GM12878 (cell line): Measurements from ENCODE around the gene BRINP2. TPM values are rescaled to one million over a fixed set of nuclear protein-coding genes. Genes with fewer than 3 reads are reported as not detected.

ENCODE experiments used
- CUX1 ChIP-seq: IDR thresholded peaks from 2 replicates; pipeline ENCODE4 v1.6.1; 2012; ENCODE audit warnings: improper control_type of control experiment, low read depth, low read length; ENCODE audit not compliant: insufficient replicate concordance
- ESRRA ChIP-seq: IDR thresholded peaks from 2 replicates; pipeline ENCODE4 v1.6.1; 2012; ENCODE audit warnings: mild to moderate bottlenecking, low read length, improper control_type of control experiment
- FOXK2 ChIP-seq: fragments of 450-650 bp; IDR thresholded peaks from 2 replicates; pipeline ENCODE4 v1.6.1; 2017; ENCODE audit warnings: mild to moderate bottlenecking, moderate library complexity
- LARP7 ChIP-seq: fragments of 450-650 bp; IDR thresholded peaks from 2 replicates; pipeline ENCODE4 v1.6.1; 2017; ENCODE audit warnings: mild to moderate bottlenecking
- MTA2 ChIP-seq: fragments of 450-650 bp; IDR thresholded peaks from 2 replicates; pipeline ENCODE4 v1.6.1; 2016; ENCODE audit warnings: low read depth, mild to moderate bottlenecking, moderate library complexity
- MYC ChIP-seq: IDR thresholded peaks from 2 replicates; pipeline ENCODE4 v1.6.1; 2011; ENCODE audit warnings: mild to moderate bottlenecking, low read length, moderate library complexity, inconsistent platforms; ENCODE audit not compliant: insufficient read depth, insufficient replicate concordance, insufficient read length, severe bottlenecking
- PAX8 ChIP-seq: fragments of 450-650 bp; IDR thresholded peaks from 2 replicates; pipeline ENCODE4 v1.6.1; 2017; ENCODE audit warnings: mild to moderate bottlenecking, moderate library complexity
- POU2F2 ChIP-seq: IDR thresholded peaks from 3 replicates; pipeline ENCODE4 v1.6.1; 2011; ENCODE audit warnings: low read depth, mild to moderate bottlenecking, low read length, borderline replicate concordance
- SIX5 ChIP-seq: IDR thresholded peaks from 2 replicates; pipeline ENCODE4 v1.6.1; 2011; ENCODE audit warnings: mild to moderate bottlenecking, low read depth, low read length, moderate library complexity; ENCODE audit not compliant: severe bottlenecking
- STAT1 ChIP-seq: fragments of 450-650 bp; conservative IDR thresholded peaks from 2 replicates; pipeline ENCODE4 v1.6.1; 2014; ENCODE audit warnings: antibody characterized with exemption, mild to moderate bottlenecking
- polyA plus RNA-seq, 11 experiments: library from polyadenylated mRNA; depleted of rRNA in 4 of 11; unstranded in 6 of 11; stranded (reverse) in 5 of 11; fragments of >200 nt; fragmentation: Nextera tagmentation in 4 of 11; fragmentation: Illumina TruSeq in 1 of 11; extraction: Ambion mirVana in 4 of 11; extraction: Trizol in 1 of 11; gene quantifications; 1 replicate in 1 of 11; 2 replicates in 10 of 11; pipeline versions ENCODE4 v1.2.1 to v1.2.3, GENCODE V29; 2011 to 2016; ENCODE audit warnings: inconsistent platforms in 2 of 11, missing spikeins in 2 of 11, low read depth in 1 of 11
- total RNA-seq, 4 experiments: library from RNA; depleted of rRNA in 3 of 4; stranded (reverse); fragments of >200 nt in 3 of 4; fragmentation: Illumina TruSeq in 1 of 4; extraction: Trizol in 1 of 4; gene quantifications; 2 replicates each; pipeline versions ENCODE4 v1.2.1 to v1.2.3, GENCODE V29; 2013 to 2021

The BRINP2 gene
- total and polyA plus RNA-seq, 10 of the 15 experiments (the other 5 are each of a cell fraction or from before 2014, with no cell fraction given), result 0.03 TPM; not detected in 9

- no peak for TF ChIP-seq STAT1
- no peak for TF ChIP-seq SIX5
- TF ChIP-seq PAX8, result no peak
- TF ChIP-seq FOXK2, result no peak
- TF ChIP-seq POU2F2, result no peak
- no peak for TF ChIP-seq CUX1
- no peak for TF ChIP-seq MTA2
- no peak for TF ChIP-seq MYC
- TF ChIP-seq LARP7, result no peak
- TF ChIP-seq ESRRA, result no peak
Observed at GRCh38 chr1:177311586-177311985, 140.8 kb downstream of the BRINP2 start (continued).
